Stimulated activated CD8-positive, alpha-beta memory T cell treated with anti-CD3 and anti-CD28 coated beads, Interleukin-12 subunit alpha, Interleukin-12 subunit beta, amount 100 ng/mL, for 1 hour (primary cell): ENCODE results near the gene BOD1.

Experiments
- DNase-seq: peaks from one replicate; pipeline ENCODE4 v3.0.0-alpha.2; 2020; ENCODE audit warnings: low read depth

BOD1 gene

GRCh38 chr5:173640156-173640804 is 23.8 kb upstream of the BOD1 start:
- no peak for DNase-seq

- no peak for DNase-seq
Observed at GRCh38 chr5:173638126-173639040, 21.9 kb upstream of the BOD1 start.

- no peak for DNase-seq
Observed at GRCh38 chr5:173637340-173637739, 20.9 kb upstream of the BOD1 start.

- no peak for DNase-seq
Observed at GRCh38 chr5:173634465-173634983, 18.1 kb upstream of the BOD1 start.

- DNase-seq = no peak
Observed at GRCh38 chr5:173633304-173633703, 16.9 kb upstream of the BOD1 start.

- DNase-seq = no peak
Observed at GRCh38 chr5:173631478-173631877, 15.0 kb upstream of the BOD1 start.

GRCh38 chr5:173630724-173631365 is 14.4 kb upstream of the BOD1 start:
- no peak for DNase-seq

GRCh38 chr5:173629628-173630027 is 13.2 kb upstream of the BOD1 start:
- no peak for DNase-seq

- DNase-seq = no peak
Observed at GRCh38 chr5:173628501-173628900, 12.1 kb upstream of the BOD1 start.

- no peak for DNase-seq
Observed at GRCh38 chr5:173627860-173628392, 11.5 kb upstream of the BOD1 start.

- no peak for DNase-seq
Observed at GRCh38 chr5:173627271-173627670, 10.8 kb upstream of the BOD1 start.

GRCh38 chr5:173626505-173626820 is 10.0 kb upstream of the BOD1 start:
- no peak for DNase-seq

GRCh38 chr5:173625673-173626504 is 9.4 kb upstream of the BOD1 start:
- no peak for DNase-seq

GRCh38 chr5:173625261-173625660 is 8.8 kb upstream of the BOD1 start:
- DNase-seq = no peak

- DNase-seq = no peak
Observed at GRCh38 chr5:173624282-173624681, 7.8 kb upstream of the BOD1 start.

GRCh38 chr5:173623789-173624188 is 7.3 kb upstream of the BOD1 start:
- no peak for DNase-seq

GRCh38 chr5:173623296-173623771 is 6.9 kb upstream of the BOD1 start:
- no peak for DNase-seq

- no peak for DNase-seq
Observed at GRCh38 chr5:173622183-173623047, 6.0 kb upstream of the BOD1 start.

GRCh38 chr5:173620784-173621183 is 4.3 kb upstream of the BOD1 start:
- DNase-seq = no peak

- DNase-seq = peak; percentile 23
Observed at GRCh38 chr5:173618927-173619519, 2.6 kb upstream of the BOD1 start.
